Ishikawa (cell line): ENCODE measurements around the gene SMYD3.

Experiments
- EGR1 ChIP-seq: IDR thresholded peaks from 2 replicates; pipeline ENCODE4 v1.6.1; 2012
- EP300 ChIP-seq: IDR thresholded peaks from 2 replicates; pipeline ENCODE4 v1.6.1; 2012; ENCODE audit warnings: borderline replicate concordance
- MAX ChIP-seq: IDR thresholded peaks from 2 replicates; pipeline ENCODE4 v1.6.1; 2012
- NFIC ChIP-seq: IDR thresholded peaks from 2 replicates; pipeline ENCODE4 v1.6.1; 2012
- REST ChIP-seq: IDR thresholded peaks from 2 replicates; pipeline ENCODE4 v1.6.1; 2012; ENCODE audit warnings: low read depth, mild to moderate bottlenecking
- USF1 ChIP-seq: IDR thresholded peaks from 2 replicates; pipeline ENCODE4 v1.6.1; 2012
- YY1 ChIP-seq: IDR thresholded peaks from 2 replicates; pipeline ENCODE4 v1.6.1; 2012; ENCODE audit warnings: low read depth

GRCh38 chr1:245961137-245961540 lies 545.9 kb downstream of the SMYD3 start:
- TF ChIP-seq REST (no peak), USF1 (no peak), MAX (no peak), EP300 (no peak), YY1 (no peak), NFIC (no peak), EGR1 (no peak)
